Erythroblast (primary cell): ENCODE data around the gene BRCA1.

Source experiments
- GATA1 ChIP-seq: IDR thresholded peaks from 2 replicates; pipeline ENCODE4 v1.6.1; 2011; ENCODE audit warnings: low read depth, mild to moderate bottlenecking, control low read depth, low read length, moderate library complexity
- POLR2A ChIP-seq: IDR thresholded peaks from 2 replicates; pipeline ENCODE4 v1.6.1; 2011; ENCODE audit warnings: mild to moderate bottlenecking, low read length

GRCh38 chr17:43015579-43015978 is 109.6 kb downstream of the BRCA1 start:
- TF ChIP-seq POLR2A (no peak), GATA1 (no peak)
